Measurements from ENCODE around the gene LIMK2.

The LIMK2 gene

DNA sequence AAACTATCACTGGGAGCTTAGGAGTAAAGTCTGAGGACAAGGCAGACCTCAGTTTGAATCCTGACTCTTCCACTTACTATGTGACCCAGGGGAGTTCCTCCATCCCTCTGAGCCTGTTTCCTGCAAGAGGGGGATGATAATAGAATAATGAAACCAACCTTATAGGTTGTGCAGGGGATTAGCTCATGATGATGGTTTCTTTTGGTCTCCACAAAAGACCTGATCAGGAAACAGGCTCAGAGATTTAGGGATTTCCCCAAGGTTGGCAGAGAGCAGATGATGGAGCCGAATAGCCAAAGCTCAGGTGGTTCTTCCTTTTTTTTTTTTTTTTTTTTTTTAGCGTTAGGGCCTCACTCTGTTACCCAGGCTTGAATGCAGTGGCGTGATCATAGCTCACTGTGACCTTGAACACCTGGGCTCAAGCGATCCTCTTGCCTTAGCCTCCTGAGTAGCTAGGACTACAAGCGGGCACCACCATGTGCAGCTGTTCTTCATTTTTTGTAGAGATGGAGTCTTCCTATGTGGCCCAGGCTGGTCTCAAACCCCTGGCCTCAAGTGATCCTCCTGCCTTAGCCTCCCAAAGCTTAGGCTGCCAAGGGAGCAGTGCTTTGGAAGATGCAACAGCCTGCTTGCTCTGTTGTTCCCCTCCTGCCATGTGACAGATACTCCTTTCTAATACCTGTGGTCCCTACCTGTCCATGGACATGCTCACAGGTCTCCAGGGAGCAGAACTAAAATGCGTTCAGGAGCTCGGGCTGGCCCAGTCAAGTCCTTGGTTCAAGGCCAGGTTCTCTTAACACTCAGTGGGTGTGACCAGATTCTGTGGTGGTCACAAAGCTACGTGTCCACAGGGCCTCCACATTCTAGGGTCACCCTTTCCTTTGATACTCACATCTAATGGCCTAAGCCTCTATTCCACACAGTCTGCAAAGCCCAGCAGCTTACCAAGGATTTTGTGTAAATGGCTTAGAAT lies 111.8 kb downstream of the LIMK2 start:
- no peak overlapping the region for H3K27ac ChIP-seq
- no peak overlapping the region for H3K4me3 ChIP-seq
- no peak for DNase-seq (ENCODE audit: low spot score)
- TF ChIP-seq, protein P1, sequence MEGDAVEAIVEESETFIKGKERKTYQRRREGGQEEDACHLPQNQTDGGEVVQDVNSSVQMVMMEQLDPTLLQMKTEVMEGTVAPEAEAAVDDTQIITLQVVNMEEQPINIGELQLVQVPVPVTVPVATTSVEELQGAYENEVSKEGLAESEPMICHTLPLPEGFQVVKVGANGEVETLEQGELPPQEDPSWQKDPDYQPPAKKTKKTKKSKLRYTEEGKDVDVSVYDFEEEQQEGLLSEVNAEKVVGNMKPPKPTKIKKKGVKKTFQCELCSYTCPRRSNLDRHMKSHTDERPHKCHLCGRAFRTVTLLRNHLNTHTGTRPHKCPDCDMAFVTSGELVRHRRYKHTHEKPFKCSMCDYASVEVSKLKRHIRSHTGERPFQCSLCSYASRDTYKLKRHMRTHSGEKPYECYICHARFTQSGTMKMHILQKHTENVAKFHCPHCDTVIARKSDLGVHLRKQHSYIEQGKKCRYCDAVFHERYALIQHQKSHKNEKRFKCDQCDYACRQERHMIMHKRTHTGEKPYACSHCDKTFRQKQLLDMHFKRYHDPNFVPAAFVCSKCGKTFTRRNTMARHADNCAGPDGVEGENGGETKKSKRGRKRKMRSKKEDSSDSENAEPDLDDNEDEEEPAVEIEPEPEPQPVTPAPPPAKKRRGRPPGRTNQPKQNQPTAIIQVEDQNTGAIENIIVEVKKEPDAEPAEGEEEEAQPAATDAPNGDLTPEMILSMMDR (IDR thresholded peaks at IDR 0.05): no peak

DNA sequence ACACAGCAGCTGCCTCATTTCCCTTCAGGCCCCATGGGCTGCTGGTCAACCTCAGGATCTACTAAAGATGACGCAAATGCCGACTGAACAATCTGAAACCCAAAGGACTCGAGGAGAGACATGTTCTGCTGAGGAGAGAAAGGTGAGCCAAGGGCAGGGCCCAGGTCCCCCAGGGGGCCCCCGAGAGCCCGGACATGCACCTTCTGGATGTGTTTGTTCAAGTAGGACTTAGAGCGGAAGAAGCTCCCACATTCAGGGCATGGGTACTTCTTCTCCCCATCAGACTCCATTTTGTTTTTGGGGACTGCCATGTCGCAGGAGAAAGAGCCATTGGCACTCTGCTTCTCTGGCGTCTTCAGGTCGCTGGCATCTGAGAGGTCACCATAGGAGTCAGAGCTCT lies 114.8 kb downstream of the LIMK2 start:
- no peak overlapping the region for H3K27ac ChIP-seq
- TF ChIP-seq, protein P1 (IDR thresholded peaks at IDR 0.05): no peak
- DNase-seq (ENCODE audit: low spot score): no peak
- H3K4me3 ChIP-seq: no peak overlapping the region

DNA sequence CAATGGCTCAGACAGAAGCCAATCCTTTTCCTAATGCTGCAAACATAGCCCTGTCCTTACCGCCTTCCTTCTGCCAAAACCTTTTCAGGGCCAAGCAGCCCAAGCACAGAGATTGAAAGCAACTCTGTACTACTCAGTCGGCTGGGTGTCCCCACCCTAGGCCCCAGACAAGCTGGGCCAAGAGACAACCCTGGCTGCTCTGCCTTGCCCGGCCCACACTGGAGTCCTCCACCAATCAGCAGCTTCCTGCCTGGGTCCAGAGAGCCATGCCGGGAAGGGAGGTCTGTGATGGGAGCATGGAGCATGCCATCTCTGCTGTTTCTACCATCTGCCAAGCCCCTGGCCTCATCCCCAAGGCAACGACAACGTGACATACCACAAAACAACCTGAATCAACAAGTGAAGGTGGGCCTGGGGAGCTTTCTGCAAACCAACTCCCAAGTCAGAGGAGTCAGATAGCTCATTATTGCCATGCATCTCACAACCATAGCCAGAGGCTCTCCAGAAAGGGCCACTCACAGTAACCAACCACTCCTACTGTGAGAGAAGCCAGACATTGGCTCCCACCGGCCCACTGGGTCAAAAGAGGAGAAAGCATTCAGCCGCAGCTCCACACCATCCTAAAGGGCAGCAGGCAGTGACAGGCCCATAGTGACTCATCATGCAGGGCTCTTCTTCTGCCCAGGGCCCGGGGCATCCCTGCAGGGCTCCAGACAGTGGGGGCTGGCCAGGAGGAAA lies 115.9 kb downstream of the LIMK2 start:
- no peak for DNase-seq (ENCODE audit: low spot score)
- no peak overlapping the region for H3K4me3 ChIP-seq
- TF ChIP-seq, protein P1 (IDR thresholded peaks at IDR 0.05): no peak
- peak overlapping the region in 1 of 2 donors; percentile 8 for H3K27ac ChIP-seq

DNA sequence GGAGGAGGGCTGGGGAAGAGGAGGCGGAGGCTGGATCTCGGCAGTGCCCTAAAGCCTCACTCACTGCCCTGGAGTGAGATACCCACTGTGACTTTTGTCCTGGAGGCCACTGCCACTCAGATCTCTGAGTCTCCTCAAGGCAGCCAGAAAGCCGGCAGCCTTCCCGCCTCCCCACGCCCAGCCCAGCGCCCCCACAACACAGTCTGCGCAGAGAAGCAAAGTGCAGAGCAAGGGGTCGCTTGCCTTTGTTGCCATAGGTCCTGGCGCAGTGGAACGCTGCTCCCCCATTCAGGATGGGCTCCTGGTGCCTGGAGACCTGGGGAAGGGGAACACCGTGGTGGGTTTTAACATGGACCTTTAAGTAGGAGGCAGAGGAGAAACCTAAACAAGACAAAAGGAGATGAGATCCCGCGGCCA lies 116.5 kb downstream of the LIMK2 start:
- TF ChIP-seq, protein P1 (IDR thresholded peaks at IDR 0.05): no peak
- DNase-seq (ENCODE audit: low spot score): no peak
- Histone ChIP-seq H3K27ac (no peak overlapping the region), H3K4me3 (no peak overlapping the region)

DNA sequence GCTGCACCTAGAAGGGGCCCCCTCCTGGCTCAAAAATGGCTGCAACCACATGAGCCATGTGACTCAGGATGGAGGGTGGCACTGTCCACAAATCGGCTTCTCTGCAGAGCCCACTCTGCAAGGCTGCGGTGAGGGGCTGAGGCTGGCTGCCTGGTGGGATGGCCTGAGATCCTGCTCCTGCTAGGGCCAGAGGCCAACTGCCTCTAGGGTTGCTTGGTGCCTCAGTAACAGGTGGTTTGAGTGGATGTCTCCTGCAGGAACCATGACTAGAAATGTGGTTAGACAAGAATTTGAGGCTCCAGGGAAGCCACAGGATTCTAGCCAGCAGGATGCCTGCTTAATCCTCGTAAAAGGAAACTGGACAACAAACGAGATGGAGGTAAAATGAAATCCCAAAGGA lies 116.9 kb downstream of the LIMK2 start:
- Histone ChIP-seq H3K27ac (no peak overlapping the region), H3K4me3 (no peak overlapping the region)
- TF ChIP-seq, protein P1 (IDR thresholded peaks at IDR 0.05): no peak
- no peak for DNase-seq (ENCODE audit: low spot score)

All from coronary artery (tissue), 2 donors.